GM18520 (cell line): ENCODE measurements around the gene NMNAT2.

Source experiments
- ATAC-seq: cut with Tn5 transposase; IDR thresholded peaks from one replicate; pipeline ENCODE4 v1.9.1; 2021; ENCODE audit not compliant: unreplicated experiment

NMNAT2 gene

DNA sequence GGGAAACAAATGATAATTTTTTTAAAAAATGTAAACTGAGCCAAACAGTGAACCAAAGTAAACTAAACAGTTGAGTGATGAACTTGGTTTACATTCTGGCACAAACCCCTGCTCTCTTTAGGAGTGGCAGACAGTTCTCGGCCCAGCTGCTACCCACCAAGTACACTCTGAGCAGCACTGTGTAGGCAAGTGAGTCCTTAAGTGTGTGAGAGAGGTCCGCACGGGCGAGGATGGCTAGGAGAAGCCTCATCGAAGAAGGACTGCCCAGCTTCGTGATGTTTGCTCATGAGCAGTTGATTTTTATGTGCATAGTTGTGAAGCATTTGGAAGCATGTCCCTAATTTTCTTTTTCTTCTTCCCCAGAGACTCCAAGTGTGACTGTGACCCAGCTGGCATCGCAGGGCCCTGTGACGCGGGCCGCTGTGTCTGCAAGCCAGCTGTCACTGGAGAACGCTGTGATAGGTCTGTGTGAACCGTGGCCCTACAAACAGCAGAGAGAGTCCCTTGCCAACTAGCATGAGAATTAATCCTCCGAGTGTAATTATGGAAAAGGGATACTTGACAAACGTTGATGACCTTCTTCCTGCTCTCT lies 200.1 kb downstream of the NMNAT2 start:
- no peak for ATAC-seq

DNA sequence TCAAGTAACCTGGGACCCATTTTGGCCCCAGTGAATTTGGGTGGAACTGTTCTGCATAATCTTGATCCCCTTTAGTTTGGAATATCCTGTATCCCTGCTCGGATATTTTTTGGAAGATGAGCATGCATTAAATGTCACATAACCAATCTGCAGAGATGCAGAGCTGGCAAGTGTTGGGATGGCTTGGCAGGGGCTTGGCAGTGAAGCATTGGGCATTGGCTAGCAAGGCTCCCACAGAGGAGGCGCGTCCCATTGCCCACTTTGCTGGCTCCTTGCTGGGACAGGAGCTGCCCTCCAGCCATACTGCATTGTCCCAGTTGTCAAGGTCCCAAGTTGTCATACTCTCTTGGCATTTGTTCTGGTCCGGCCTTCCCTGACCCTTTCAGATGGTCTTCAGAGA lies 202.2 kb downstream of the NMNAT2 start:
- no peak for ATAC-seq

DNA sequence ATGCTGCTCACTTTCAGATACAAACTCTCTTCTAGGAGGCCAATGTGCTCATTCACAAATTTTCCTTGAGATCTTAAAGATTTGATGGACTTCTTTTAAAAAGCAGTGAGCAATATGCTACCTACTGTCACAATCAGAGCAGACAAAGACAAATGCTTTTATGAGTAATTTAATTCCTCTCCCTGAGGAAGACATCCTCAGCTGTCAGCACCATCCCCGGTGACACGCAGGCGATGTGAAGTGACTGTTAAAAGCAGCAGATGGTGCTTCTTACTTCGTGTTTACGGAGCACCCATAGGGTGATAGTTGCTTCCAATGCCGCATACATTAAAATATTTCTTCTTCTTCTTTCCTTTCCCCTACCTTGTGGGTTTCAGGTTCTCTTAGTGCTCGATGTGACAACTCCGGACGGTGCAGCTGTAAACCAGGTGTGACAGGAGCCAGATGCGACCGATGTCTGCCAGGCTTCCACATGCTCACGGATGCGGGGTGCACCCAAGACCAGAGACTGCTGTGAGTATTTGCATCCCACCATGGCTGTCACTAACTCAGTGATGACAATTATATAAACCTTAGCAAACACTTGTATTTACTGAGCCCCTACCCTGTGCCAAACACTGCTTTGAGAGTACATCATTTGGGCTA lies 203.0 kb downstream of the NMNAT2 start:
- no peak for ATAC-seq

DNA sequence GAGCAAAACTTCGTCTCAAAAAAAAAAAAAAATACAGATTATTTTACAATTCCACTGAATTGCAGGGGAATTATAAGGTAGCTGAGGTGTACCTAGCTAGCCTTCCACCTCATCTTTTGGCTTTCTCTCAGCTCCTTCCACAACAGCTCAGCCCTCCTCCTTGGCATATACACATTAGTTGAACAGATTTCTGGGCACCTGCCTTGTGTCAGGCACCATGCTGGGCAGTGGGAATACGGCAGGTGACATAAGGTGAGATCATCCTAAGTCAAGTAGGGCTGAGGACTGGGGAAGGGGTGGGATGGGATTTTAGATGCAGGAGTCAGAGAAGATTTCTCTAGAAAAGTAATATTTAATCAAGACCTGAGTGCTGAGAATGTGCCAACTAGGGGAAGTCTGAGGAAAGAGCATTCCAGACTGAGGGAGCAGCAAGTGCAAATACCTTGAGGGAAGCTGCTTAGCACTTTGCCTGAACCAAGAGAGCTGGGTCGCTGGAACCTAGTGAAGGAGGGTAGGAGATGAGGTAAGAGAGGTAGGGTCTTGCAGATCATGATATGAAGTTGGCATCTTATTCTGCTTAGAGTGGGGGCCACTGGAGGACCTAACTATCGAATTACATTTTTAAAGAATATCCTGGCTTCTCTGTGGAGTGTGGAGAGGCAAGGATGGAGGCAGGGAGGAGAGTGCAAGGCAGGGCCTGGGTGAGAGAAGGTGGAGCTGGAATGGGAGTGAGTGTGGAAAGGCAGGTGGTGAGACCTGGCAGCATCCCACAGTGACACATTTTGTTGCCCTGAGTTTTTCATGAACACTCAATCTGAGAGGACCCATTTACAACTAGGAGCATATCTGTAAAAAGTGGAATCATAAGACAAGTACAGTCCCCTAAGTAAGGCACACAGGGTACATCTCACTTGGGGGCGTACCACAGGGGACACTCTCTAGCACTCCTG lies 203.9 kb downstream of the NMNAT2 start:
- ATAC-seq: no peak

DNA sequence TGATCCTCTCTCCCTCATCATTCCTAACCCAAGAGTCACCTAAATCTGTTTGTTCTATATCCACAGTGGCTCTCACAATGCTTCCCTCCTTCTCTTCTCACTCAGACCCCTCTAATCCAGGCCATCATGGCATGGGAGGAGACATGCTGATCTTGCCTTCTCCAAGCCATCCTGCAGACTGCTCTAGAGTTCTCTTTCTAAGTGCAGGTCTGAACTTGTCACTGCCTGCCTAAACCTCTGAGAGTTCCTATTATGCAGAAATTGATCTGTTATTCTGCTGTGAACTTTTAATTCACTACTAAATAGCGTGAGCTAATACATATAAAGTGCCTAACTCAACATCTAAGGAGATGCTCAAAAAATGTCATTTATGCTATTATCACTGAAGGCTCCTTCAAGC lies 205.3 kb downstream of the NMNAT2 start:
- ATAC-seq: no peak

- no peak for ATAC-seq
Measured at GRCh38 chr1:183210681-183211080, 207.5 kb downstream of the NMNAT2 start.

GRCh38 chr1:183209533-183210158 lies 208.5 kb downstream of the NMNAT2 start:
- no peak for ATAC-seq

DNA sequence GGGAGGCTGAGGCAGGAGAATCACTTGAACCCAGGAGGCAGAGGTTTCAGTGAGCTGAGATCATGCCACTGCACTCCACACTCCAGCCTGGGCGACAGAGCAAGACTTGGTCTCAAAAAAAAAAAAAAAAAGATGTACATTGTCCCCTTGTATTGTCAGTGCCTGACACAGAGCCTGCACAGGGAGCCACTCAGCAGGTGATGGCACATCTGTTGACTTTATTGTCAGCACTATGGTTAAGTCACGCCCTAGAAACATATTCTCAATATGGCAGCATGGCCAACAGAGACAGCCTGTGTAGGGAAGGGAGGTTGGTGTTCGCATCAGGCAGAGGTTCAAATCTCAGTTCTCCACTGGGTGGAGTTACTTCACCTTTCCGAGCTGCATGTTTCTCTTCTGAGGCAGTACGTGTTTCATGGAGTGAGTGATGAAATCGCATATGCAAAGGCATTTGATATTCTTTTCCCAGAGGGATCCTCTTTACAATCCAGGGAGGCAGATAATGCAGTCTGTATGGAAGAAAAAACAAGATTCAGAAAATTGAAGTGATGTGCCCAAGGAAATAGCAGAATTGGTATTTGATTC lies 211.6 kb downstream of the NMNAT2 start:
- no peak for ATAC-seq

GRCh38 chr1:183205196-183205781 lies 212.9 kb downstream of the NMNAT2 start:
- ATAC-seq: no peak

- no peak for ATAC-seq
Measured at GRCh38 chr1:183203094-183203493, 215.1 kb downstream of the NMNAT2 start.

GRCh38 chr1:183200451-183200850 lies 217.7 kb downstream of the NMNAT2 start:
- ATAC-seq: no peak

GRCh38 chr1:183199304-183199703 lies 218.9 kb downstream of the NMNAT2 start:
- ATAC-seq: no peak

- ATAC-seq: no peak
Measured at GRCh38 chr1:183198463-183198862, 219.7 kb downstream of the NMNAT2 start.
